Upper lobe of left lung (tissue), 6 donors: ENCODE results near the gene ZBTB8B. TPM values are rescaled to one million over a fixed set of nuclear protein-coding genes. Genes with fewer than 3 reads are reported as not detected.

ENCODE experiments used
- ATAC-seq, 2 donors: fragments of 200-7000 bp; cut with Tn5 transposase; one replicate each; pipeline ENCODE4 v1.9.1; 2022; ENCODE audit warnings: mild to moderate bottlenecking in 2 of 2, moderate library complexity in 2 of 2; ENCODE audit not compliant: low FRiP score in 2 of 2
- DNase-seq, 2 donors: peaks; one replicate each; pipeline ENCODE4 v3.0.0-alpha.2; 2019 to 2020
- H3K27ac ChIP-seq, 4 donors: fragments of 200-600 bp; sonication (generic); one replicate each; pipeline ENCODE4 v1.5.1; 2016 to 2019
- H3K27me3 ChIP-seq, 4 donors: fragments of 200-600 bp; sonication (generic); one replicate each; pipeline ENCODE4 v1.5.1; 2017 to 2019
- H3K36me3 ChIP-seq, 4 donors: fragments of 200-600 bp; sonication (generic); one replicate each; pipeline ENCODE4 v1.5.1; 2016 to 2019
- H3K4me1 ChIP-seq, 4 donors: fragments of 200-600 bp; sonication (generic); one replicate each; pipeline ENCODE4 v1.5.1; 2018 to 2019
- H3K4me3 ChIP-seq, 4 donors: fragments of 200-600 bp; sonication (generic); one replicate each; pipeline ENCODE4 v1.5.1; 2017 to 2019; ENCODE audit warnings: mild to moderate bottlenecking in 2 of 4, moderate library complexity in 1 of 4
- H3K9me3 ChIP-seq, 4 donors: fragments of 200-600 bp; sonication (generic); one replicate each; pipeline ENCODE4 v1.5.1; 2018 to 2019
- CTCF ChIP-seq, 6 experiments: fragments of 450-650 bp in 4 of 6; fragments of 200-600 bp in 2 of 6; sonication (generic) in 2 of 6; IDR thresholded peaks; one replicate each; pipeline ENCODE4 v1.5.1; 2016 to 2019; ENCODE audit warnings: antibody characterized with exemption in 6 of 6
- EP300 ChIP-seq, 4 donors: sonication (generic); formaldehyde crosslinking; IDR thresholded peaks; one replicate each; pipeline ENCODE4 v1.5.1; 2017; ENCODE audit warnings: antibody characterized with exemption in 4 of 4, control low read depth in 2 of 4
- POLR2A ChIP-seq, 4 donors: fragments of 450-650 bp; IDR thresholded peaks; one replicate each; pipeline ENCODE4 v1.5.1; 2016 to 2017; ENCODE audit warnings: antibody characterized with exemption in 4 of 4, mild to moderate bottlenecking in 2 of 4
- POLR2AphosphoS5 ChIP-seq, 2 donors: sonication (generic); formaldehyde crosslinking; IDR thresholded peaks; one replicate each; pipeline ENCODE4 v1.5.1; 2017; ENCODE audit warnings: antibody characterized with exemption in 2 of 2
- WGBS, 2 donors: methylation state at CpG; one replicate each; pipeline ENCODE4 v1.1.5; 2017 to 2018; 5-methylcytosine and 5-hydroxymethylcytosine counted together
- total RNA-seq, 6 donors: library from RNA; depleted of rRNA in 4 of 6; stranded (reverse); fragments of >200 nt in 4 of 6; gene quantifications; one replicate each; pipeline versions ENCODE4 v1.1.0 to v1.2.1, GENCODE V29; 2016 to 2021
- donor health status: DM: no; HTN: no; CAD: no; lungs with moderate emphysema.
- donor health status: DM: no; HTN: yes; CAD: no; lungs with severe emphysema.

The ZBTB8B gene
- total RNA-seq, 6 donors from 2014 or later = under 0.01 to 0.10 (median 0.01) TPM; not detected in 2

- 46 to 49% methylated on average over 5 of the region's 5 CpGs for WGBS, 2 donors
- TF ChIP-seq POLR2A (IDR thresholded peaks at IDR 0.05) (peak in 1 of 4 donors; percentile 12), EP300 (IDR thresholded peaks at IDR 0.05) (no peak)
- DNase-seq = no peak
- H3K27me3 ChIP-seq = no peaks in the 10 kb centered on the region
- H3K36me3 ChIP-seq = no peaks in the 10 kb centered on the region
- H3K4me1 ChIP-seq = peaks cover 4 to 28% (median 18%) of the 10 kb centered on the region in 4 donors
- ATAC-seq = no peak
- peak overlapping the region; percentile 9 to 75 (median 45) for H3K27ac ChIP-seq
- no peak overlapping the region for H3K4me3 ChIP-seq
- H3K9me3 ChIP-seq = no peaks in the 10 kb centered on the region
These were observed 31.3 kb downstream of the ZBTB8B start for GRCh38 chr1:32496127-32496526.

GRCh38 chr1:32498751-32499150, 33.9 kb downstream of the ZBTB8B start:
- Histone ChIP-seq H3K4me1 (peaks cover 18 to 39% (median 33%) of the 10 kb centered on the region in 4 donors), H3K36me3 (no peaks in the 10 kb centered on the region), H3K27ac (peak overlapping the region in 3 of 4 donors; percentile 5 to 49 (median 36)), H3K27me3 (no peaks in the 10 kb centered on the region), H3K9me3 (no peaks in the 10 kb centered on the region), H3K4me3 (no peak overlapping the region)
- DNase-seq = no peak
- 97% methylated on average over 8 of the region's 8 CpGs for WGBS, 2 donors
- TF ChIP-seq CTCF (IDR thresholded peaks at IDR 0.05) (no peak), EP300 (IDR thresholded peaks at IDR 0.05) (no peak), POLR2AphosphoS5 (IDR thresholded peaks at IDR 0.05) (no peak), POLR2A (IDR thresholded peaks at IDR 0.05) (no peak)
- no peak for ATAC-seq

DNA sequence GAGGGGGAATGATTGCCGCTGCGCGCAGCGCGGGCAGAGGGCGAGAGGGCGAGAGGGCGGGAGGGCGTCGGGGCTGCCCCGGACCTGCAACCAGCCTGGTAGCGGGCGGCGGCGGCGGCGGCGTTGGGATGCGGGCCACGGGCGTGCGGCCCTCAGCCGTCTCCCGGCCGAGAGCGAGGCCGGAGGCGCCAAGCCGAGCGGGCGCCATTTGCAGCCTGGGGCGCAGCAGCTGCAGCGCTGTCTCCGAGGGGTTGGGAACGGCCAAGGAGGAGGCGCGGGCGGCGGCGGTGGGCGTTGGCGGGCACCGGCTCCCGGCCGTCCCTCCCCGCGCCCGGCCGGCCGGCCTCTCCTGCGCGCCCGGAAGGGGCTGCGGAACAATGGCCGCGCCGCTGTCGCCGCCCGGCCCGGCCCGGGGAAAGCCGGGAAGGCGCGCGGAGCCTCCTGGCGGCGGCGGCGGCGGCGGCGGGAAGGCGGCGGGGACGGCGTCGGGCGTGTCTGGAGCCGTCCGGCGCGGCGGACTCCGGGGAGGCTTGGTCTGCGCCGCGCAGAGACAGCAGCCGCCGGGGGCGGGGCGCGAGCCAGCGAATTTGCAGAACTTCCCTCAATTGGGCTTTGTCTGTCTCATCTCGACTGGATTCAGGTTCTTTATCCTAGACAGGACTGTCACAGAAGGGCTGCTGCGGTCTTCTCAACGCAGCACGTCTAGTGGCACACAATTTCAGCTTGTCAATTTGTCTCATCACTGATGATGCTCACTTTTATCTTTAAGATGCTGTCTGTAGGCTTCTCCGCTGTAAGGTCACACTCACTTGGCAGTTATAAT, 35.7 kb downstream of the ZBTB8B start:
- ATAC-seq = peak; percentile 80 to 94

DNA sequence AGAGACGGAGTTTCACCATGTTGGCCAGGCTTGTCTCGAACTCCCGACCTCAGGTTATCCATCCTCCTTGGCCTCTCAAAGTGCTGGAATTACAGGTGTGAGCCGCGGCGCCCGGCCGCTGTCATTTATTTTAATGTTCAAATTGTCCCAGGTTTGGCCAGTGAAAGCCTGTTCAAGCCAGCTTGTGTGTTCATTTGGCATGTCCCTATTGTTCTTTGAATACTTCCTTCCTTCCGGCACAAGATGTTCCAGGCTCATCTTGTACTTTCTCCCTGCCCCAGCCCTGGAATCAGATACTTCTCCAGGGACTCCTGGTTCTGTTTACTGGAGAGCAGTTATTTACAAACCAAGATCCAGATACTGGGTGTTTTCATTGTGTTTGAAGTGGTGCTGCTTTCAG, 37.0 kb downstream of the ZBTB8B start:
- Histone ChIP-seq H3K36me3 (no peaks in the 10 kb centered on the region), H3K4me3 (no peak overlapping the region), H3K27me3 (no peaks in the 10 kb centered on the region), H3K9me3 (no peaks in the 10 kb centered on the region), H3K27ac (peak overlapping the region; percentile 86 to 95 (median 92)), H3K4me1 (peaks cover 18 to 28% (median 25%) of the 10 kb centered on the region in 4 donors)
- 78 to 87% methylated on average over 9 of the region's 9 CpGs for WGBS, 2 donors
- TF ChIP-seq POLR2A (IDR thresholded peaks at IDR 0.05) (no peak), CTCF (IDR thresholded peaks at IDR 0.05) (no peak), EP300 (IDR thresholded peaks at IDR 0.05) (peak; percentile 88 to 100 (median 96)), POLR2AphosphoS5 (IDR thresholded peaks at IDR 0.05) (peak; percentile 92 to 94)
- DNase-seq (peak; percentile 32 to 65), ATAC-seq (peak in 1 of 2 donors; percentile 12)

More for the DNA sequence above, 35.7 kb downstream of the ZBTB8B start:
- Histone ChIP-seq H3K36me3 (no peaks in the 10 kb centered on the region), H3K9me3 (no peaks in the 10 kb centered on the region), H3K27ac (peak overlapping the region; percentile 86 to 95 (median 92)), H3K4me1 (peaks cover 18 to 37% (median 28%) of the 10 kb centered on the region in 4 donors), H3K27me3 (no peaks in the 10 kb centered on the region), H3K4me3 (peak overlapping the region; percentile 43 to 77 (median 64))
- no peak for TF ChIP-seq POLR2AphosphoS5 (IDR thresholded peaks at IDR 0.05)
- peak in 2 of 4 donors; percentile 33 to 59 for TF ChIP-seq POLR2A (IDR thresholded peaks at IDR 0.05)
- TF ChIP-seq CTCF (IDR thresholded peaks at IDR 0.05) = peak; percentile 26 to 82 (median 63)
- DNase-seq = peak; percentile 59 to 95
- 1 to 2% methylated on average over 57 to 60 of the region's 99 CpGs for WGBS, 2 donors

DNA sequence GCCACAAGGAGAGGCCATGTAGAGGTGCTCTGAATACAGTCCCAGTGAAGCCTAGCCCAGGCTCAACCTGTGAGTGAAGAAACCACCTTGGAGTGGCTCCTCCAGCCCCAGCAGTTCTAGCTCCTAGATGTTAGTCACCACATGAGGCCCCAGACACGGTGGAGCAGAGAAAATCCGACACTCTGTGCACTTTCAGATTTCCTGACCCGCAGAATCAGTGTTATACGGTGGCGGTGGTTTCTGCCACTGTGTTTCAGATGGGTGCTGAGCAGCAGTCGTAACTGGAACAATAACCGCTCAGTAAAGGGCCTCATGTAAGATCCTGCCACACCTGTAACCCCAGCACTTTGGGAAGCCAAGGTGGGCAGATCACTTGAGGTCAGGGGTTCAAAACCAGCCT, 38.3 kb downstream of the ZBTB8B start:
- H3K4me3 ChIP-seq = no peak overlapping the region
- DNase-seq (no peak), ATAC-seq (no peak)
- H3K9me3 ChIP-seq = no peaks in the 10 kb centered on the region
- H3K36me3 ChIP-seq = no peaks in the 10 kb centered on the region
- H3K27ac ChIP-seq = peak overlapping the region; percentile 77 to 95 (median 92)
- WGBS, 2 donors = 88 to 89% methylated on average over 6 to 7 of the region's 7 CpGs
- H3K27me3 ChIP-seq = no peaks in the 10 kb centered on the region
- H3K4me1 ChIP-seq = peaks cover 18 to 24% (median 21%) of the 10 kb centered on the region in 4 donors
- TF ChIP-seq CTCF (IDR thresholded peaks at IDR 0.05) (no peak), POLR2A (IDR thresholded peaks at IDR 0.05) (no peak), POLR2AphosphoS5 (IDR thresholded peaks at IDR 0.05) (no peak), EP300 (IDR thresholded peaks at IDR 0.05) (no peak)
